CD4-positive, alpha-beta memory T cell (primary cell): ENCODE data around the gene SOX1. TPM values are rescaled to one million over a fixed set of nuclear protein-coding genes. Genes with fewer than 3 reads are reported as not detected.

ENCODE experiments used
- CTCF ChIA-PET: fragments of 350-600 bp; sonication (Branson Sonifier 250); formaldehyde crosslinking; loops from one replicate; lab custom pipeline; 2021; ENCODE audit warnings: inconsistent platforms; ENCODE audit not compliant: partially characterized antibody; lab: Charles Lee
- POLR2A ChIA-PET: fragments of 350-600 bp; sonication (Branson Sonifier 250); formaldehyde crosslinking; loops from one replicate; lab custom pipeline; 2021; ENCODE audit not compliant: partially characterized antibody; lab: Charles Lee
- DNase-seq, 5 donors: peaks; one replicate each; pipeline versions ENCODE4 v3.0.0 to v3.0.0-alpha.2; 2020 to 2022; ENCODE audit warnings: mixed read lengths in 1 of 5
- H3K27ac ChIP-seq: one replicate; pipeline ENCODE4 v1.7.0; 2013; ENCODE audit warnings: low read depth, low read length
- H3K27me3 ChIP-seq: 2 replicates; pipeline ENCODE4 v1.7.0; 2013; ENCODE audit warnings: mild to moderate bottlenecking, low read length, moderate library complexity; ENCODE audit not compliant: insufficient read depth
- H3K36me3 ChIP-seq: 2 replicates; pipeline ENCODE4 v1.7.0; 2013; ENCODE audit warnings: mild to moderate bottlenecking, low read length, moderate library complexity; ENCODE audit not compliant: insufficient read depth
- H3K4me1 ChIP-seq: 2 replicates; pipeline ENCODE4 v1.7.0; 2013; ENCODE audit warnings: mild to moderate bottlenecking, low read length, moderate library complexity; ENCODE audit not compliant: insufficient read depth
- H3K4me3 ChIP-seq, 2 donors: one replicate each; pipeline ENCODE4 v1.7.0; 2013; ENCODE audit warnings: low read length in 2 of 2, mild to moderate bottlenecking in 1 of 2
- H3K9me3 ChIP-seq, 2 donors: one replicate each; pipeline ENCODE4 v1.7.0; 2013; ENCODE audit warnings: low read length in 2 of 2, control low read depth in 1 of 2; ENCODE audit not compliant: control insufficient read depth in 1 of 2
- H3K27ac Mint-ChIP-seq, 7 donors: one replicate each; pipeline ENCODE4 v1.8.0; 2020 to 2021; ENCODE audit warnings: mixed read lengths in 7 of 7, mild to moderate bottlenecking in 6 of 7, inconsistent platforms in 3 of 7, moderate library complexity in 3 of 7
- H3K27me3 Mint-ChIP-seq, 2 donors: one replicate each; pipeline ENCODE4 v1.8.0; 2020 to 2021; ENCODE audit warnings: mixed read lengths in 2 of 2
- H3K36me3 Mint-ChIP-seq, 2 donors: one replicate each; pipeline ENCODE4 v1.8.0; 2020 to 2021; ENCODE audit warnings: mixed read lengths in 2 of 2, inconsistent platforms in 1 of 2, mild to moderate bottlenecking in 1 of 2
- H3K4me1 Mint-ChIP-seq, 4 donors: one replicate each; pipeline ENCODE4 v1.8.0; 2020 to 2021; ENCODE audit warnings: mixed read lengths in 4 of 4, mild to moderate bottlenecking in 1 of 4
- H3K4me3 Mint-ChIP-seq, 8 donors: one replicate each; pipeline ENCODE4 v1.8.0; 2020 to 2021; ENCODE audit warnings: mixed read lengths in 8 of 8, mild to moderate bottlenecking in 7 of 8, moderate library complexity in 6 of 8, inconsistent platforms in 3 of 8
- H3K9me3 Mint-ChIP-seq, 8 donors: one replicate each; pipeline ENCODE4 v1.8.0; 2020 to 2021; ENCODE audit warnings: mixed read lengths in 8 of 8, mild to moderate bottlenecking in 5 of 8, inconsistent platforms in 3 of 8, moderate library complexity in 1 of 8
- intact Hi-C: fragments of 100-400 bp; cut with micrococcal nuclease; formaldehyde crosslinking; loops from one replicate; pipeline ENCODE4 v1.15.1; 2023
- polyA plus RNA-seq, 2 donors: library from polyadenylated mRNA; unstranded; fragments of 300-500 nt; fragmentation: Illumina TruSeq; gene quantifications; one replicate each; pipeline ENCODE4 v1.2.3, GENCODE V29; 2021
- total RNA-seq, 2 experiments: library from RNA; stranded (reverse); gene quantifications; one replicate each; pipeline ENCODE4 v1.2.3, GENCODE V29; 2021

SOX1 gene
- total and polyA plus RNA-seq, 4 experiments from 2014 or later: not detected

DNA sequence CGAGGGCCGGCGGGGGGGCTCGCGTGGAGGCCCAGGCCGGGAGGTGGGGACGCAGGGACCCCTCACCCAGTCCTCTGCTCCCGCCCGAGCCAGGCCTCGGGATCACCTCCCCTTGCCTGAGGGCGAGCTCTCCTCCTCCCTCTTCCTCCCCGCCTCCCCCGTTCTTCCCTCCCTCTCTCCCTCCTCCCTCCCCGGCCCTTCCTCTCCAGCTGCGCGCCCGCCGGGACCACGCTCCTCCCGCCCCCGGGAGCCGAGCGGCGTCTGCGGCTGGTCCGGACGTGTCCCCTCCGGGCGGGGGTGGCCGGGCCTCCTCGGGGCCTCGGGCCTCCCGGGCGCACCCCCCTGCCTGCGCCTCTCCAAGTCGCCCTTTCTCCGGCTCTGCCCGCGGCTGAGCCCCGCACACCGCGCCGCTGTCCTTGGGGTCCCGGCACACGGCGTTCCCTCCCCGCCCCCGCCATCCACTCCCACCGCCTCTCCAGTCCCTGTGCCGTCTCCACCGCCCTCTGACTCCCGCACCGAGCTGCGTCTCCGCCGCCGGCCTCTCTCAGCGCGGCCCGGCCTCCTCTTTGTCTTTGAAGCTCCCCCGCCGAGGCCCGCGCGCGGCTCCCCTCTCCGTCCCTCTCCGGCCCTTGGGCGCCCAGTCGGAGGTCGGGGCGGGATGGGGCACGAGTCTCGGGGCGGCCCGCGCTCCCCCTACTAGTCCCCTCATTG lies 5.7 kb downstream of the SOX1 start:
- Histone ChIP-seq H3K4me1 (no peaks in the 10 kb centered on the region), H3K36me3 (no peaks in the 10 kb centered on the region), H3K27me3 (peaks cover 30% of the 10 kb centered on the region), H3K4me3 (no peak overlapping the region), H3K27ac (no peak overlapping the region), H3K9me3 (no peaks in the 10 kb centered on the region)
- intact Hi-C loops: no loop called here
- Mint-ChIP-seq H3K27me3 (peaks cover 49 to 61% of the 10 kb centered on the region in 2 donors), H3K4me3 (no peak overlapping the region), H3K9me3 (peaks cover 0 to 48% (median 28%) of the 10 kb centered on the region in 8 donors), H3K4me1 (peaks cover 0 to 14% (median 2%) of the 10 kb centered on the region in 4 donors), H3K27ac (no peak overlapping the region), H3K36me3 (peaks cover 1 to 3% of the 10 kb centered on the region in 2 donors)
- ChIA-PET POLR2A (no interaction called here), CTCF (no interaction called here)
- no peak for DNase-seq

- no peaks in the 10 kb centered on the region for H3K9me3 ChIP-seq
- no peak for DNase-seq
- peaks cover 0 to 14% (median 2%) of the 10 kb centered on the region in 4 donors for H3K4me1 Mint-ChIP-seq
- peaks cover 49 to 61% of the 10 kb centered on the region in 2 donors for H3K27me3 Mint-ChIP-seq
- peak overlapping the region in 3 of 7 donors; percentile 55 to 69 (median 58) for H3K27ac Mint-ChIP-seq
- peaks cover 0 to 48% (median 28%) of the 10 kb centered on the region in 8 donors for H3K9me3 Mint-ChIP-seq
- peaks cover 1 to 3% of the 10 kb centered on the region in 2 donors for H3K36me3 Mint-ChIP-seq
- no peaks in the 10 kb centered on the region for H3K36me3 ChIP-seq
- H3K4me3 Mint-ChIP-seq: peak overlapping the region in 2 of 8 donors; percentile 17 to 31
- intact Hi-C loops: no loop called here
- no peak overlapping the region for H3K27ac ChIP-seq
- peaks cover 30% of the 10 kb centered on the region for H3K27me3 ChIP-seq
- H3K4me3 ChIP-seq: no peak overlapping the region
- POLR2A ChIA-PET: no interaction called here
- H3K4me1 ChIP-seq: no peaks in the 10 kb centered on the region
- CTCF ChIA-PET: no interaction called here
These were observed 6.5 kb downstream of the SOX1 start for GRCh38 chr13:112073245-112074138.

- Mint-ChIP-seq H3K27ac (peak overlapping the region in 3 of 7 donors; percentile 19 to 69 (median 58)), H3K36me3 (peaks cover under 1 to 3% of the 10 kb centered on the region in 2 donors)
- intact Hi-C loops: no loop called here
These were observed 7.4 kb downstream of the SOX1 start for GRCh38 chr13:112074139-112074865.

DNA sequence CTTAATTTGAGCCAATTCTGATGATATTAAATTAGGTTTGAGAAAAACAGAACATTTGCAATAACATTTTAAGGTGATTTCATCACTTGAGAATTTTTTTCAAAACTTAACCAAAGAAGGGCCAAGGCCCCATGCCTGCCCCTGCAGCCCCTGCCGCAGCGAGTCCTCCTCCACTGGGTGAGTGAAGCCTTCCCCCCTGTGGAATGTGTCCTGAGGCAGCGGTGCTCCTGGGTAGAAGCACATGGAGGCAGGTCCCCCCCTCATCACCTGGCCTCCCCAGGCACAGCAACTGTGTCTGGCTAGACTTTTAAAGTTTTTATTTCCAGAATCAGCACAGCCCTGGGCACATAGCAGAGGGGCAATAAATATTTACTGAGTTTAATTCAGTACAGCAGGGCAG lies 10.8 kb downstream of the SOX1 start:
- intact Hi-C loops: no loop called here
- H3K27me3 Mint-ChIP-seq: peaks cover 30 to 39% of the 10 kb centered on the region in 2 donors
- Histone ChIP-seq H3K27ac (no peak overlapping the region), H3K9me3 (no peaks in the 10 kb centered on the region), H3K4me1 (no peaks in the 10 kb centered on the region), H3K27me3 (peaks cover 14% of the 10 kb centered on the region), H3K4me3 (no peak overlapping the region), H3K36me3 (no peaks in the 10 kb centered on the region)
- ChIA-PET CTCF (no interaction called here), POLR2A (no interaction called here)
- no peaks in the 10 kb centered on the region for H3K36me3 Mint-ChIP-seq
- peaks cover 0 to 28% (median 7%) of the 10 kb centered on the region in 8 donors for H3K9me3 Mint-ChIP-seq
- H3K4me1 Mint-ChIP-seq: no peaks in the 10 kb centered on the region
- no peak for DNase-seq
- no peak overlapping the region for H3K4me3 Mint-ChIP-seq
- no peak overlapping the region for H3K27ac Mint-ChIP-seq

More at GRCh38 chr13:112074139-112074865, 7.4 kb downstream of the SOX1 start:
- Histone ChIP-seq H3K27ac (no peak overlapping the region), H3K36me3 (no peaks in the 10 kb centered on the region), H3K4me1 (no peaks in the 10 kb centered on the region), H3K27me3 (peaks cover 30% of the 10 kb centered on the region), H3K9me3 (no peaks in the 10 kb centered on the region), H3K4me3 (no peak overlapping the region)
- CTCF ChIA-PET: no interaction called here
- H3K4me3 Mint-ChIP-seq: peak overlapping the region in 2 of 8 donors; percentile 17 to 27
- DNase-seq: no peak
- peaks cover 0 to 10% (median 1%) of the 10 kb centered on the region in 4 donors for H3K4me1 Mint-ChIP-seq
- peaks cover 44 to 56% of the 10 kb centered on the region in 2 donors for H3K27me3 Mint-ChIP-seq
- peaks cover 0 to 42% (median 23%) of the 10 kb centered on the region in 8 donors for H3K9me3 Mint-ChIP-seq
- POLR2A ChIA-PET: no interaction called here

DNA sequence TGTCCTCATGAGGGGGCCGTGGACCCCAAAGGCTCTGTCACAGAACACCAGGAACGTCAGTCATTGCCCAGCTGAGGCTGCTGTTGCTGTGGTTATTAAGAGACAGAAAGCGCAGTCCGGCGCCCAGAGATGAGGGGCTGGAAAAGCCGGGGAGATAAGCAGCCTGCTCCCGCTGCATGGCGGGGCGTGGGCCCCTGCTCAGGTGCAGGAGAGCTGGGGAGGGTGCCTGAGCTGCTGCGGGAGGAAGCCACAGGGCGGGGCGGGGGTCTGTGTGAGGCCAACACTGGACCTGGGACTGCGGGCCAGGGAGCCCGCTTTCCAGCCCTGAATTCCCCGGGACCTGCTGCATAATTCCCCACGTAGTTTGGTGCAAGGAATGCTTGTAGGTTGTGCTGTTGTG lies 11.3 kb downstream of the SOX1 start:
- Mint-ChIP-seq H3K27ac (no peak overlapping the region), H3K4me1 (no peaks in the 10 kb centered on the region), H3K4me3 (no peak overlapping the region), H3K36me3 (no peaks in the 10 kb centered on the region), H3K9me3 (peaks cover 0 to 32% (median 12%) of the 10 kb centered on the region in 8 donors), H3K27me3 (peaks cover 30 to 39% of the 10 kb centered on the region in 2 donors)
- Histone ChIP-seq H3K4me3 (no peak overlapping the region), H3K27ac (no peak overlapping the region), H3K4me1 (no peaks in the 10 kb centered on the region), H3K36me3 (no peaks in the 10 kb centered on the region), H3K9me3 (no peaks in the 10 kb centered on the region), H3K27me3 (peaks cover 14% of the 10 kb centered on the region)
- ChIA-PET POLR2A (no interaction called here), CTCF (no interaction called here)
- DNase-seq: no peak
- intact Hi-C loops: no loop called here

GRCh38 chr13:112078879-112079531 lies 12.1 kb downstream of the SOX1 start:
- Histone ChIP-seq H3K27ac (no peak overlapping the region), H3K36me3 (no peaks in the 10 kb centered on the region), H3K4me1 (no peaks in the 10 kb centered on the region), H3K27me3 (peaks cover 10% of the 10 kb centered on the region), H3K9me3 (no peaks in the 10 kb centered on the region), H3K4me3 (no peak overlapping the region)
- CTCF ChIA-PET: no interaction called here
- Mint-ChIP-seq H3K27ac (no peak overlapping the region), H3K9me3 (peaks cover 0 to 36% (median 18%) of the 10 kb centered on the region in 8 donors), H3K36me3 (no peaks in the 10 kb centered on the region), H3K4me1 (no peaks in the 10 kb centered on the region), H3K27me3 (peaks cover 26 to 35% of the 10 kb centered on the region in 2 donors), H3K4me3 (no peak overlapping the region)
- no peak for DNase-seq
- intact Hi-C loops: no loop called here
- POLR2A ChIA-PET: no interaction called here
